SU-DHL-6 (cell line): ENCODE data around the gene RAMAC.

Experiments
- EZH2phosphoT487 ChIP-seq: fragments of 200-600 bp; sonication (generic), shearing (Covaris generic); conservative IDR thresholded peaks from 2 replicates; pipeline ENCODE4 v1.6.1; 2018; ENCODE audit warnings: mild to moderate bottlenecking, antibody characterized with exemption, low read length, moderate library complexity, mixed read lengths
- TF ChIP-seq, protein P1 (sequence below): fragments of 200-600 bp; sonication (generic); IDR thresholded peaks from one replicate; pipeline ENCODE4 v1.5.1; 2017; ENCODE audit warnings: antibody characterized with exemption, mild to moderate bottlenecking, low read length, moderate library complexity; ENCODE audit not compliant: insufficient read depth, poor library complexity, severe bottlenecking

DNA sequence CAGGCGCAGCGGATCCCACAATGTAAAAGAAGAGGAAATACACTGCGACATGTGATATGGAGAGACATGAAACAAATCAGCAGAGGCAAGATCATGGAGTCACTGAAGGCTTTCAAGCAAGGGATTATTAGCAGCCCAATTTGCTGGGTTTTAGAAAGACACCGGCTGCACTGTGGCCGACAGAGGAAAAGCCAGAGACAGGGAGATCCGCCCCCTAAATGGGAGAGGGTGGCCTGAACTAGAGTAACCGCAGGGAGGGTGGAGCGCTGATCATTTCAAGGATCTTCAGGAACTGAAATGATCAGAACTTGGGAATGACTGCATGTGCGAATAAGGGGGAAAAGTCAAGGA is 26.0 kb downstream of the RAMAC start:
- TF ChIP-seq, protein P1, sequence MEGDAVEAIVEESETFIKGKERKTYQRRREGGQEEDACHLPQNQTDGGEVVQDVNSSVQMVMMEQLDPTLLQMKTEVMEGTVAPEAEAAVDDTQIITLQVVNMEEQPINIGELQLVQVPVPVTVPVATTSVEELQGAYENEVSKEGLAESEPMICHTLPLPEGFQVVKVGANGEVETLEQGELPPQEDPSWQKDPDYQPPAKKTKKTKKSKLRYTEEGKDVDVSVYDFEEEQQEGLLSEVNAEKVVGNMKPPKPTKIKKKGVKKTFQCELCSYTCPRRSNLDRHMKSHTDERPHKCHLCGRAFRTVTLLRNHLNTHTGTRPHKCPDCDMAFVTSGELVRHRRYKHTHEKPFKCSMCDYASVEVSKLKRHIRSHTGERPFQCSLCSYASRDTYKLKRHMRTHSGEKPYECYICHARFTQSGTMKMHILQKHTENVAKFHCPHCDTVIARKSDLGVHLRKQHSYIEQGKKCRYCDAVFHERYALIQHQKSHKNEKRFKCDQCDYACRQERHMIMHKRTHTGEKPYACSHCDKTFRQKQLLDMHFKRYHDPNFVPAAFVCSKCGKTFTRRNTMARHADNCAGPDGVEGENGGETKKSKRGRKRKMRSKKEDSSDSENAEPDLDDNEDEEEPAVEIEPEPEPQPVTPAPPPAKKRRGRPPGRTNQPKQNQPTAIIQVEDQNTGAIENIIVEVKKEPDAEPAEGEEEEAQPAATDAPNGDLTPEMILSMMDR: no peak
- TF ChIP-seq EZH2phosphoT487: no peak
